Activated naive CD4-positive, alpha-beta T cell treated with anti-CD3 and anti-CD28 coated beads for 36 hours (primary cell): ENCODE data around the gene CRACDL. TPM values are rescaled to one million over a fixed set of nuclear protein-coding genes. Genes with fewer than 3 reads are reported as not detected.
"Not testable (repeated sequence)": the region's sequence is repeated elsewhere in the genome, so short reads cannot be mapped to it uniquely, and the experiment has no call there.

Source experiments
- CTCF ChIA-PET: fragments of 350-600 bp; sonication (Branson Sonifier 250); formaldehyde crosslinking; loops from one replicate; lab custom pipeline; 2021; ENCODE audit warnings: antibody characterized with exemption; lab: Charles Lee
- DNase-seq: peaks from one replicate; pipeline ENCODE4 v3.0.0-alpha.2; 2020
- H3K27ac Mint-ChIP-seq: one replicate; pipeline ENCODE4 v1.8.0; 2021; ENCODE audit warnings: mild to moderate bottlenecking, mixed read lengths
- H3K27me3 Mint-ChIP-seq: one replicate; pipeline ENCODE4 v1.8.0; 2021; ENCODE audit warnings: low read depth, mixed read lengths
- H3K36me3 Mint-ChIP-seq: one replicate; pipeline ENCODE4 v1.8.0; 2021; ENCODE audit warnings: low read depth, mixed read lengths
- H3K4me1 Mint-ChIP-seq: one replicate; pipeline ENCODE4 v1.8.0; 2021; ENCODE audit warnings: low read depth, mixed read lengths
- H3K4me3 Mint-ChIP-seq: one replicate; pipeline ENCODE4 v1.8.0; 2021; ENCODE audit warnings: mild to moderate bottlenecking, moderate library complexity, mixed read lengths
- H3K9me3 Mint-ChIP-seq: one replicate; pipeline ENCODE4 v1.8.0; 2021; ENCODE audit warnings: mixed read lengths
- intact Hi-C: fragments of 100-400 bp; cut with micrococcal nuclease; formaldehyde crosslinking; loops from one replicate; pipeline ENCODE4 v1.15.1; 2023
- total RNA-seq, 2 experiments: library from RNA; stranded (reverse); gene quantifications; one replicate each; pipeline ENCODE4 v1.2.3, GENCODE V29; 2021

Gene CRACDL
- total RNA-seq, 2 experiments from 2014 or later = 0.14 to 0.35 TPM

DNA sequence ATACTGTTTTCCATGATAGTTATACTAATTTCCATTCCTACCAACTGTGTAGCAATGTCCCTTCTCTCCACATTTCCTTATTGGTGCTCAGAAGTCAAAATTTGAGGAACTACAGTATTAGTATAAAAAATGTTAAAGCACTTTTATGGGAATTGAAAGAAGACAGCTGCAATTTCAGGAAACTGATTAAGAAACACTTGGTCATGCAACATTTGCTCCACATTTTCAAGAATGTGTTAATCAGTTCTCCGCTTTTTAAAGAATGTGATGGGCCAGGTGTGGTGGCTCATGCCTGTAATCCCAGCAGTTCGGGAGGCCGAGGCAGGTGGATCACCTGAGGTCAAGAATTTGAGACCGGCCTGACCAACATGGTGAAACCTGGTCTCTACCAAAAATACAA lies 171.5 kb downstream of the CRACDL start:
- Mint-ChIP-seq H3K27me3 (no peaks in the 10 kb centered on the region), H3K9me3 (no peaks in the 10 kb centered on the region), H3K4me1 (peaks cover 73% of the 10 kb centered on the region), H3K4me3 (no peak overlapping the region), H3K36me3 (peaks cover 1% of the 10 kb centered on the region), H3K27ac (no peak overlapping the region)
- no peak for DNase-seq
- CTCF ChIA-PET = no interaction called here
- intact Hi-C loops = no loop called here

DNA sequence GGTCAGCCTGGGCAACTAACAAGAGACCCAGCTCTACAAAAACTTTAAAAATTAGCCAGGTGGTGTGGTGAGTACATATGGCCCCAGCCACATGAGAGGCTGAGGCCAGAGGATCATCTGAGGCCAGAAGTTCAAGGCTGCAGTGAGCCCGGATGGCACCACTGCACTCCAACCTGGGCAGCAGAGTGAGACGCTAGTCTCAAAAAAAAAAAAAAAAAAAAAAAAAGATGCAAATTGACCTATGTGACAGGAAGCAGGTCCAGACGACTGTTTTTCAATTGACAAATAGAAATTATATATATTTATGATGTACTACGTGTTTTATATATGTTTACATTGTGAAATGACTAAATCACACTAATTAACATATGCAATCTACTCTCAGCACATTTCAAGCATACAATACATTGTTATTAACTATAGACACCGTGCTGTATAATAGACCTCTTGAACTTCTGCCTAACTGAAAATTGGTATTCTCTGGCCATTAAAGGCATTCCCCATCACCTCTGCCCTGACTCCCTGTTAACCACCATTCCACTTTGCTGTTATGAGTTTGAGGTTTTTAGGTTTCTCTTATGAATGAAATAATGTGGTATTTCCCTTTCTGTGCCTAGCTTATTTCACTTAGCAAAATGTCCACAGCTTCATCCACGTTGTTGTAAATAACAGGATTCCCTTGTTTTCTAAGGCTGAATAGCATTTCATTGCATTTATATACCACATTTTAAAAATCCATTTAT lies 172.6 kb downstream of the CRACDL start:
- no peak overlapping the region for H3K4me3 Mint-ChIP-seq
- H3K27ac Mint-ChIP-seq = no peak overlapping the region
- peaks cover 72% of the 10 kb centered on the region for H3K4me1 Mint-ChIP-seq
- H3K36me3 Mint-ChIP-seq = peaks cover 1% of the 10 kb centered on the region
- no peaks in the 10 kb centered on the region for H3K27me3 Mint-ChIP-seq
- CTCF ChIA-PET = interaction anchor here (0.9 kb wide), 1 partner anchor 70 kb away, joined by 4 read pairs; no protein-coding TSS in a partner anchor
- intact Hi-C loops = no loop called here
- no peaks in the 10 kb centered on the region for H3K9me3 Mint-ChIP-seq
- no peak for DNase-seq

DNA sequence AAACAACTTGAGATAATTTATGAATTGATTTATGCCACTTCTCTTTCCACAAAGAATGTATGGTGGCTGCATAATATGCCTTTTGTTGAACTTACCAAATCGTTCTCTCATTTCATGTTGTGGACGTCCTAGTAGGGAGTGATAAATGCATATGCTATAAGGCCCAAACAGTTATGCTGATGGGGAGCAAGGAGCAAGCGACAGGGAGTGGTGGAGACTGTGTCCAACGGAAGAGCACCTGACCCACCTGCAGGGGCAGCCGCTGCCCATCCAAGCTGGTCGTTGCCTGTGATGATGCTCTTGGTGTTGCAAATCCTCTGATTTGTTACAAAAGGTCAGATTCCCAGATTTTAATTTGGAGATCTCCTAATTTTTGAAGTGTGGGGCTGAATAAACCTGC lies 174.1 kb downstream of the CRACDL start:
- no peaks in the 10 kb centered on the region for H3K9me3 Mint-ChIP-seq
- intact Hi-C loops = loop anchor here (1.0 to 2.0 kb wide), 3 partner anchors 9 to 69 kb away; no protein-coding TSS in a partner anchor
- CTCF ChIA-PET = interaction anchor here (0.5 kb wide), 1 partner anchor 98 kb away, joined by 3 read pairs; no protein-coding TSS in a partner anchor
- no peaks in the 10 kb centered on the region for H3K27me3 Mint-ChIP-seq
- no peak for DNase-seq
- peaks cover 70% of the 10 kb centered on the region for H3K4me1 Mint-ChIP-seq
- H3K4me3 Mint-ChIP-seq = no peak overlapping the region
- H3K36me3 Mint-ChIP-seq = peaks cover 1% of the 10 kb centered on the region
- peak overlapping the region; percentile 88 for H3K27ac Mint-ChIP-seq

DNA sequence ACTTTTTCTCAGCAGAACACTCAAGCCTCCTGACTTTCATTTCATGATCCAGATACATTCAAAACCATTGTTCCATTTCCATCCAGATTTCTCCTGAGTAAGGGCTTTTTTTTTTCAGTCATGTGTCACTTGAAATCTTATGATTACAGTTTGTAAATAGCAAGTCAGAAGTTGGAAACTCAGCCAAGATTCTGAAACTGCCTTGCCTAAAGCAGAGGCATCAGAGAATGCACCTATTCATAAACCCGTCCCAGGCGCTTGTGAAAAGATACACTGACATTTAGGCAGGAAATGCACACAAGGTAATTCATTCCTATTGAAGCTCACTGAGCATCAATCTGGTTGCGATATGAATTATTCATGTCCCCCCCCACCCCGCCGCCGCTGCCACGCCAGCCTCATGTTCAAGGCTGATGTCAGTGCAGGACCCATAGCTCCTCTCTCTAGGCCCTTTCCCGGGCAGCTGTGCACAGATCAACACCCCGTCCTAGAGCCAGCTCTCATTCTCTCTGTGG lies 174.7 kb downstream of the CRACDL start:
- peak; percentile 92 for DNase-seq
- H3K4me1 Mint-ChIP-seq = peaks cover 65% of the 10 kb centered on the region
- no peaks in the 10 kb centered on the region for H3K9me3 Mint-ChIP-seq
- H3K27me3 Mint-ChIP-seq = no peaks in the 10 kb centered on the region
- H3K27ac Mint-ChIP-seq = peak overlapping the region; percentile 88
- CTCF ChIA-PET = interaction anchor here (0.5 to 0.7 kb wide), 2 partner anchors 60 to 97 kb away, joined by 3 read pairs; no protein-coding TSS in a partner anchor
- H3K4me3 Mint-ChIP-seq = peak overlapping the region; percentile 58
- no peaks in the 10 kb centered on the region for H3K36me3 Mint-ChIP-seq
- intact Hi-C loops = loop anchor here (1.0 to 2.0 kb wide), 3 partner anchors 10 to 69 kb away; no protein-coding TSS in a partner anchor

DNA sequence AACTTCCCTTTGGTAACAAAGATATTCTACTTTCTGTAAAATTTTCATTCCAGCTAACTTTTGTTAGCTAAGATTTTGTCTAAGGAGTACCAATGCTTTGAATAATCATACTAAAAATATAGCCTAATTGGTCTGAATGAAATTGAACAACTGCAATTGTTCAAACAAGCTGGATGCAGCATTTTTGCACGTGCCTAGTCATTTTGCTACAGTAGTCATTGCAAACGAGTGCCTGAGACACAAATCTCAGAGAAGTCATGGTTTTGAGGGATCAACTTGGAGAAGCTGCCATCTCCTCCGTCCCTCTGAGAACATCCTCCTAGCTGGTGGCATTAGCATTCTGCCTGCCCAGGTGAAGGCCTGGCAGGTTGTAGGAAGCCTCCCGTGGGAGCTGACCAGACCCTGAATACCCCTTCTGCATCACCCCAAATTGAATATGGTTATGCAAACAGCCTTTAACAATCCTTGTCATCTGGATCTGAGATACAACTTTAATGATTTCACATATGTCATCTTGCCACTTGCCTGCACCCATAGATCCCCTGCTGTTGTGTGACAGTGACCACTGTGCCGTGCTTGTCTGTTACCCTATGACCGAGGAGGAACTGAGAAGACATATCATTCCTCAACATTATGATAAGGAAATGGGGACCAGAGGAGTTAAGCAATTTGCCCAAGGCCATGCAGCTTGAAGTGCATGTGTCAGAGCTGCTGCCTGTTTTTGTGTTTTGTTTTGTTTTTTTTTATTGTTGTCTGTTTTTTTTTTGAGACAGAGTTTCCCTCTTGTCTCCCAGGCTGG lies 176.0 kb downstream of the CRACDL start:
- Mint-ChIP-seq H3K4me3 (no peak overlapping the region), H3K36me3 (no peaks in the 10 kb centered on the region), H3K27ac (peak overlapping the region; percentile 43), H3K27me3 (no peaks in the 10 kb centered on the region), H3K4me1 (peaks cover 58% of the 10 kb centered on the region), H3K9me3 (no peaks in the 10 kb centered on the region)
- CTCF ChIA-PET = interaction anchor here (0.6 to 1.2 kb wide), 3 partner anchors 12 to 20 kb away, joined by 3 to 4 read pairs (median 3); no protein-coding TSS in a partner anchor
- intact Hi-C loops = loop anchor here (2.0 kb wide), 1 partner anchor 67 kb away; no protein-coding TSS in a partner anchor
- no peak for DNase-seq

DNA sequence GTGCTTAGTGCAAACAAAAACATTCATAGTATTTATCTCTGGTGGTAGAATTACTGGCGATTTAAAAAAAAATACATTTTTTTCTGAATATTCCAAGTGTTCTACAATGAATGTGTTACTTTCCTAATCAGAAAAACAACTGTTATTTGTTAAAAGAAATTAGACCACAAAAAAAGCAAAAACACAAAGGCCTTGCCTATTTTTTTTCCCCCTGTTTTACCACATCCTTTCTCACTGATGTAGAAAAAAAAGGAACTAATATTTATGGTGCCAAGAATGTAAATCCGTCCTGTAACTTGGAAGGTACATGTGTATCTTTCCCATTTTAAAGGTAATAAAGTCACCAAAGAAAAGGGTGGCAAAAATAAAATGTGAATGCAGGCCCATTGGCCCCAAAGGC lies 176.7 kb downstream of the CRACDL start:
- no peak for DNase-seq
- H3K36me3 Mint-ChIP-seq = no peaks in the 10 kb centered on the region
- no peak overlapping the region for H3K4me3 Mint-ChIP-seq
- intact Hi-C loops = no loop called here
- H3K4me1 Mint-ChIP-seq = peaks cover 58% of the 10 kb centered on the region
- no peaks in the 10 kb centered on the region for H3K27me3 Mint-ChIP-seq
- H3K9me3 Mint-ChIP-seq = no peaks in the 10 kb centered on the region
- peak overlapping the region; percentile 43 for H3K27ac Mint-ChIP-seq
- CTCF ChIA-PET = interaction anchor here (1.1 to 1.2 kb wide), 2 partner anchors 12 to 20 kb away, joined by 3 to 4 read pairs; no protein-coding TSS in a partner anchor

DNA sequence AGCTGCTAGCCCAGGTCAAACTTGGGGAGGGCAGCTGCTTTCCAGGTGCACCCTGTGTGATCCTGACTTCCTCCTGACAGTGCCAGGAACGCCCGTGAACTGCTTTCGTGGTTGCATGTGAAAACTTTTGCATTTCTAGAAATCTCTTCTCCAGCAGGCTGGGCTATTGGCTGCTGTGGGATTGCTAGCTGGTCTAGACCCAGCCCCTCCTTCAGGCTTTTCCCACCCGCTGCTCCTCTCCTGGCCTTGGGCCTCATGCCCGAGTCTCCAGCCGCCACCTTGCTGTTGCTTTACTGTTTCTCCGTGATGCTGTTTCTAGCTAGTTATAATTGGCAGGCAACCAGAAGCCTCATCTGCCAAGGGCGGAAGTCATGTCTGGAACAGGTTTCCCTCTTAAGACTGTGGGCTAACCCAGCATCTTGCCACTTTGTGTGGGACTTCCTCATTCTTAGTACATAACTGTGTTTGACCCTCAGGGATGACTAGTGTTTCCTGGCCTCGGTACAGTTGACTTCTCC lies 178.1 kb downstream of the CRACDL start:
- H3K36me3 Mint-ChIP-seq = no peaks in the 10 kb centered on the region
- peak overlapping the region; percentile 59 for H3K4me3 Mint-ChIP-seq
- H3K4me1 Mint-ChIP-seq = peaks cover 52% of the 10 kb centered on the region
- CTCF ChIA-PET = interaction anchor here (1.0 to 2.5 kb wide), 6 partner anchors 10 to 109 kb away, joined by 3 to 10 read pairs (median 4); no protein-coding TSS in a partner anchor
- peak; percentile 76 for DNase-seq
- H3K27me3 Mint-ChIP-seq = no peaks in the 10 kb centered on the region
- intact Hi-C loops = loop anchor here (1.0 kb wide), 2 partner anchors 8 to 12 kb away; no protein-coding TSS in a partner anchor
- H3K27ac Mint-ChIP-seq = peak overlapping the region; percentile 86
- no peaks in the 10 kb centered on the region for H3K9me3 Mint-ChIP-seq

DNA sequence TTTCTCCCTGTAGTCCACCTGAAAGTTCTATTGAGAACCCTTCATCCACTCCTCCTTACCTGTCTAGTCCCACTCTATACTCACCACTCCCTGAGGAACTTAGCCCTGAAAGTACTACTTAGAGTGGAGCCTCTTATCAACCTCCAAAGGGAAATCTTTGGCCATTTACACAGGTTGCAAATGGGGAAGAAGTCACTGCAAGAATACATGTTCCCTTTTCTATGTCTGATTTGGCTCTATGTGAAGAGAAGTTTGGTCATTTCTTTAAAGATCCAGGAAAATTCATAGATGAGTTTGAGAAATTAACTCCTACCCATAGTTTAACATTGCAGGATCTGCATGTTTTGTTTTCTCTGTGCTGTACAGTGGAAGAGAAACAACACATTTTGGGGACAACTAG lies 182.2 kb downstream of the CRACDL start:
- no peak for DNase-seq
- Mint-ChIP-seq H3K27me3 (no peaks in the 10 kb centered on the region), H3K4me1 (peaks cover 24% of the 10 kb centered on the region), H3K4me3 (no peak overlapping the region), H3K9me3 (no peaks in the 10 kb centered on the region), H3K36me3 (no peaks in the 10 kb centered on the region), H3K27ac (no peak overlapping the region)
- intact Hi-C loops = no loop called here
- CTCF ChIA-PET = no interaction called here

DNA sequence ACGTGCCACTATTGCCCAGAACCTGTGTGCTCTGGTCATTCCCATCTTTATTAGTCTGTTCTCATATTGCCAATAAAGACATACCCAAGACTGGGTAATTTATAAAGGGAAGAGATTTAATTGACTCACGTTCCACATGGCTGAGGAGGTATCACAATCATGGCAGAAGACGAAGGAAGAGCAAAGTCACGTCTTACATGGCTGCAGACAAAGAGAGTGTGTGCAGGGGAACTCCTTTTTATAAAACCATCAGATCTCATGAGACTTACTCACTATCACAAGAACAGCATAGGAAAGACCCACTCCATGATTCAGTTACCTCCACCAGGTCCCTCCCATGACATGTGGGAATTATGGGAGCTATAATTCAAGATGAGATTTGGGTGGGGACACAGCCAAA lies 183.3 kb downstream of the CRACDL start:
- CTCF ChIA-PET, intact Hi-C loops, H3K4me3 Mint-ChIP-seq, DNase-seq, H3K27me3 Mint-ChIP-seq, H3K9me3 Mint-ChIP-seq, H3K27ac Mint-ChIP-seq, H3K36me3 Mint-ChIP-seq: not testable (repeated sequence)
- H3K4me1 Mint-ChIP-seq = peaks cover 25% of the 10 kb centered on the region

DNA sequence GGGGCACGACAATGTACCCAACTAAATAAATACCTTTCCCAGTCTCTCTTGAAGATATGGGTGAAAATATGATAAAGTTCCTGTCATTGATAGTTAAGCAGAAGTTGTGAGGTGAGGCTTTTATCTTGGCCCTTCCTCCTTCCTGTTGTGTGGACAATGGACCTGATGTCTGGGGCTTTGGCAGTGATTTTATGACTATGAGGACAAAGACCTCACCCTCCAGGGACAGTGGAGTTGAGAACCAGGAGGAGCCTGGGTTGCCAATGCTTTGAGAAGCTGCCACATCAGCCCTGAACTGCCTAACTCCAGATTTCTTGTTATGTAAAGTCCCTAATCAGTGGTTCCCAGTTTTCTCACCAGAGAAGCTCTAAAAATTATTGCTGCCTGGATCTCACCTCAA lies 184.3 kb downstream of the CRACDL start:
- Mint-ChIP-seq H3K27ac (no peak overlapping the region), H3K27me3 (no peaks in the 10 kb centered on the region), H3K9me3 (no peaks in the 10 kb centered on the region), H3K4me3 (no peak overlapping the region), H3K36me3 (no peaks in the 10 kb centered on the region), H3K4me1 (peaks cover 22% of the 10 kb centered on the region)
- CTCF ChIA-PET = no interaction called here
- DNase-seq = no peak
- intact Hi-C loops = no loop called here

DNA sequence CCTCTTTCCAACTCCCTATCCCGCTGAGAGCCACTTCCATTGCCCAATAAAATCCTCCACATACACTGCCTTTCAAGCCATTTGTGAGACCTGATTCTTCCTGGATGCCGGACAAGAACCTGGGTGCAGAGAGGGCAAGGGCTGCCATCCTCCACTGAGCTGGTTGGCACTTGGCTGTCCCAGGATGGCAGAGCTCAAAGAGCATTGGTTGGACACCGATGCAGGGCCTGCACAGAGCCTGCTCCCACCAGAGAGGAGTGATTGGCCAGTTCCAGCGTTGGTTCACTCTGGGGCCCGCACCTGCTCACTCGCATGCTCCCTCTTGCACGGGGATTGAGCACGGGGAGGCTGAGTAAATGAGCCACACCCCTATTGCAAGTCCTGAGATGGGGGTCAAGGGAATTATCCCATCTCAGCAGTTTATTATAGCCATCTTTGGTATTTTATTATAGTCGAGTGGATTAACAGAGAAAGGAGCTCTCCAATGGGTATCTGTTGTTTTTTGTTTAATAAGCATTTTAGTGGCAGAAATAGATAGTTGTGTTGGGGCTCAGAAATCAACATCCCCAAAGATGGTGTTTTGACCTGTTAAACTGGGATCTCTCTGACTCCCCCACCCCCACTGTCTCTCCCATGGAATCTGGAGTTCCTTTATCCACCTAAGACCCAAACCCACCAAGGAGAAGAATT lies 185.3 kb downstream of the CRACDL start:
- Mint-ChIP-seq H3K36me3 (no peaks in the 10 kb centered on the region), H3K27ac (no peak overlapping the region), H3K9me3 (no peaks in the 10 kb centered on the region), H3K27me3 (no peaks in the 10 kb centered on the region), H3K4me3 (no peak overlapping the region), H3K4me1 (peaks cover 23% of the 10 kb centered on the region)
- CTCF ChIA-PET = interaction anchor here (0.6 kb wide), 1 partner anchor 25 kb away, joined by 3 read pairs; no protein-coding TSS in a partner anchor
- no peak for DNase-seq
- intact Hi-C loops = no loop called here
